Osteoblast (primary cell): ENCODE data around the gene CEP63. TPM values are rescaled to one million over a fixed set of nuclear protein-coding genes. Genes with fewer than 3 reads are reported as not detected.
"Not testable (repeated sequence)": the region's sequence is repeated elsewhere in the genome, so short reads cannot be mapped to it uniquely, and the experiment has no call there.

ENCODE experiments used
- DNase-seq: peaks from one replicate; pipeline ENCODE4 v3.0.0; 2011; ENCODE audit warnings: low spot score, mixed read lengths; ENCODE audit not compliant: insufficient read length; ENCODE audit errors: missing footprints
- H2AFZ ChIP-seq: 2 replicates; pipeline ENCODE4 v1.6.0; 2011; ENCODE audit warnings: mild to moderate bottlenecking, low read length
- H3K27ac ChIP-seq: 2 replicates; pipeline ENCODE4 v1.5.1; 2011; ENCODE audit warnings: mild to moderate bottlenecking, low read depth, low read length, moderate library complexity
- H3K27me3 ChIP-seq: 2 replicates; pipeline ENCODE4 v1.6.0; 2012; ENCODE audit warnings: mild to moderate bottlenecking, control low read depth, inconsistent platforms, low read length, moderate library complexity; ENCODE audit not compliant: insufficient read depth
- H3K36me3 ChIP-seq: 2 replicates; pipeline ENCODE4 v1.5.1; 2011; ENCODE audit warnings: mild to moderate bottlenecking, low read length, control low read depth, moderate library complexity; ENCODE audit not compliant: insufficient read depth
- H3K4me1 ChIP-seq: 2 replicates; pipeline ENCODE4 v1.5.1; 2011; ENCODE audit warnings: mild to moderate bottlenecking, low read length, control low read depth, moderate library complexity; ENCODE audit not compliant: insufficient read depth
- H3K4me2 ChIP-seq: 2 replicates; pipeline ENCODE4 v1.6.0; 2011; ENCODE audit warnings: mild to moderate bottlenecking, low read length; ENCODE audit not compliant: insufficient read depth
- H3K4me3 ChIP-seq: fragments of 200-600 bp; sonication (generic); 3 replicates; pipeline ENCODE4 v1.5.1; 2012; ENCODE audit warnings: mild to moderate bottlenecking, low read length, inconsistent platforms; ENCODE audit not compliant: insufficient read depth
- H3K79me2 ChIP-seq: 2 replicates; pipeline ENCODE4 v1.6.0; 2012; ENCODE audit warnings: mild to moderate bottlenecking, low read length, control low read depth, inconsistent platforms; ENCODE audit not compliant: insufficient read depth
- H3K9me3 ChIP-seq: 2 replicates; pipeline ENCODE4 v1.5.1; 2011; ENCODE audit warnings: low read depth, low read length, control low read depth
- H4K20me1 ChIP-seq: 2 replicates; pipeline ENCODE4 v1.6.0; 2012; ENCODE audit warnings: mild to moderate bottlenecking, low read length, control low read depth; ENCODE audit not compliant: insufficient read depth
- CTCF ChIP-seq: IDR thresholded peaks from 2 replicates; pipeline ENCODE4 v1.5.1; 2011; ENCODE audit warnings: mild to moderate bottlenecking, low read depth, low read length, moderate library complexity; ENCODE audit errors: extremely low read depth
- total RNA-seq: library from RNA; depleted of rRNA; stranded (reverse); fragments of >200 nt; gene quantifications from 2 replicates; pipeline ENCODE4 v1.2.3, GENCODE V29; 2012

CEP63 gene
- total RNA-seq, 1 donor = 15.9 TPM

GRCh38 chr3:134563601-134564000 is 77.7 kb downstream of the CEP63 start:
- Histone ChIP-seq H3K27ac (no peak overlapping the region), H3K9me3 (no peaks in the 10 kb centered on the region), H3K27me3 (no peaks in the 10 kb centered on the region), H3K4me3 (no peak overlapping the region), H3K79me2 (no peaks in the 10 kb centered on the region), H3K4me1 (no peaks in the 10 kb centered on the region), H4K20me1 (no peaks in the 10 kb centered on the region), H3K4me2 (no peak overlapping the region), H3K36me3 (no peaks in the 10 kb centered on the region), H2AFZ (no peak overlapping the region)
- DNase-seq = no peak
- TF ChIP-seq CTCF = no peak

GRCh38 chr3:134564991-134565390 is 79.1 kb downstream of the CEP63 start:
- Histone ChIP-seq H3K36me3 (no peaks in the 10 kb centered on the region), H2AFZ (no peak overlapping the region), H3K27me3 (no peaks in the 10 kb centered on the region), H3K9me3 (no peaks in the 10 kb centered on the region), H3K27ac (no peak overlapping the region), H3K4me1 (no peaks in the 10 kb centered on the region), H3K4me3 (no peak overlapping the region), H3K79me2 (no peaks in the 10 kb centered on the region), H3K4me2 (no peak overlapping the region), H4K20me1 (no peaks in the 10 kb centered on the region)
- DNase-seq = no peak
- TF ChIP-seq CTCF = no peak

GRCh38 chr3:134567605-134568004 is 81.7 kb downstream of the CEP63 start:
- no peak for DNase-seq
- no peaks in the 10 kb centered on the region for H4K20me1 ChIP-seq

GRCh38 chr3:134568790-134569189 is 82.9 kb downstream of the CEP63 start:
- no peak for TF ChIP-seq CTCF
- no peak for DNase-seq

More at GRCh38 chr3:134567605-134568004, 81.7 kb downstream of the CEP63 start:
- Histone ChIP-seq H3K4me1 (no peaks in the 10 kb centered on the region), H3K4me3 (no peak overlapping the region), H3K79me2 (no peaks in the 10 kb centered on the region), H2AFZ (no peak overlapping the region), H3K27me3 (no peaks in the 10 kb centered on the region), H3K4me2 (no peak overlapping the region), H3K36me3 (no peaks in the 10 kb centered on the region), H3K27ac (no peak overlapping the region), H3K9me3 (no peaks in the 10 kb centered on the region)
- TF ChIP-seq CTCF = no peak

DNA sequence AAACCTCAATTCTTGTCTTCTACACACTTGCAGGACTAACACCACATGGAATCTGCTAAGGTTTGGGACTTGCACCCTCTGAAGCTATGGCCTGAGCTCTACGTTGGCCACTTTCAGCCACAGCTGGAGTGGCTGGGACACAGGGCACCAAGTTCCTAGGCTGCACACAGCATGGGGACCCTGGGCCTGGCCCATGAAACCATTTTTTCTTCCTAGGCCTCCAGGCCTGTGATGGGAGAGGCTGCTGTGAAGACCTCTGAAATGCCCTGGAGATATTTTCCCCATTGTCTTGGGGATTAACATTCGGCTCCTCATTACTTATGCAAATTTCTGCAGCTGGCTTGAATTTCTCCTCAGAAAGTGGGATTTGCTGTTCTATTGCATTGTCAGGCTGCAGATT is 84.0 kb downstream of the CEP63 start:
- not testable (repeated sequence) for H2AFZ ChIP-seq, H3K9me3 ChIP-seq, H3K4me3 ChIP-seq, H3K4me2 ChIP-seq, H3K27me3 ChIP-seq, H3K79me2 ChIP-seq, H3K27ac ChIP-seq, H3K36me3 ChIP-seq, DNase-seq, H4K20me1 ChIP-seq, H3K4me1 ChIP-seq

More at GRCh38 chr3:134568790-134569189, 82.9 kb downstream of the CEP63 start:
- Histone ChIP-seq H3K27ac (no peak overlapping the region), H3K4me2 (no peak overlapping the region), H3K9me3 (no peaks in the 10 kb centered on the region), H4K20me1 (no peaks in the 10 kb centered on the region), H3K4me3 (no peak overlapping the region), H3K4me1 (no peaks in the 10 kb centered on the region), H3K27me3 (no peaks in the 10 kb centered on the region), H3K79me2 (no peaks in the 10 kb centered on the region), H2AFZ (no peak overlapping the region), H3K36me3 (no peaks in the 10 kb centered on the region)
